Cardiac muscle cell (in vitro differentiated cells and primary cell): Measurements from ENCODE around the gene ZBTB40. TPM values are rescaled to one million over a fixed set of nuclear protein-coding genes. Genes with fewer than 3 reads are reported as not detected.

Source experiments
- DNase-seq, 2 donors: peaks; one replicate each; pipeline versions ENCODE4 v3.0.0 to v3.0.0-alpha.2; 2010 to 2017; ENCODE audit warnings: low read depth in 1 of 2, low spot score in 1 of 2
- H3K27ac ChIP-seq: fragments of 200-600 bp; sonication (generic); 2 replicates; pipeline ENCODE4 v1.5.1; 2016
- H3K27me3 ChIP-seq: fragments of 200-600 bp; sonication (generic); 2 replicates; pipeline ENCODE4 v1.6.0; 2016; ENCODE audit warnings: control low read depth
- H3K36me3 ChIP-seq: fragments of 200-600 bp; sonication (generic); 2 replicates; pipeline ENCODE4 v1.5.1; 2016; ENCODE audit warnings: control low read depth
- H3K4me1 ChIP-seq: fragments of 200-600 bp; sonication (generic); 2 replicates; pipeline ENCODE4 v1.8.1; 2017; ENCODE audit warnings: low read depth, mild to moderate bottlenecking, mixed run types
- H3K4me3 ChIP-seq: fragments of 200-600 bp; sonication (generic); 2 replicates; pipeline ENCODE4 v1.5.1; 2016; ENCODE audit warnings: mild to moderate bottlenecking
- H3K9me3 ChIP-seq: fragments of 200-600 bp; sonication (generic); 2 replicates; pipeline ENCODE4 v1.5.1; 2017; ENCODE audit warnings: low read depth, mild to moderate bottlenecking, control low read depth
- polyA plus RNA-seq: library from polyadenylated mRNA; unstranded; fragments of >200 nt; fragmentation: Nextera tagmentation; extraction: Ambion mirVana; gene quantifications from 2 replicates; pipeline ENCODE4 v1.2.1, GENCODE V29; 2016
- total RNA-seq: library from RNA; depleted of rRNA; stranded (reverse); fragments of >200 nt; gene quantifications from 2 replicates; pipeline ENCODE4 v1.2.3, GENCODE V29; 2016
- TF ChIP-seq, protein P1 (sequence below): IDR thresholded peaks from 2 replicates; pipeline ENCODE4 v1.5.1; 2012; ENCODE audit warnings: low read depth, mild to moderate bottlenecking, low read length

The ZBTB40 gene
- total and polyA plus RNA-seq, 2 experiments from 2014 or later = 8.3 to 18.1 TPM

DNA sequence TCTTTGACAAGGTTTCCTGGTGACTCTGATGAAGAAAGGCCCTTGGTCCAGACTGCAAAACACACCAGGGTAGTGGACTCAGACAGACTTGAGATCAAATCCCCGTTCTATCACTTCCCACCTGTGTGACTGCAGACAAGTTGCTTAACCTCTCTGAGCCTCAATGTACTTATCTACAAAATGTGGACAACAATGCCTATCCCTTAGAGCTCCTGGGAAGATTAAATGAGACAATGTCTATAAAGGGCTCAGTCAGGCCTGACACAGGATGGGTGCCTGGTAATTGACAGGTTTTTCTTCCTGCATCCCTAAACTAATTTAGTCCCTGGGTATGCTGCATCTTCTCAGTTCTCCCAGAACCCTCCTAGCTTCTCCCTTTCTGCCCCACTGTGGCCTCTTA lies 37.9 kb upstream of the ZBTB40 start:
- no peak overlapping the region for H3K27ac ChIP-seq
- H3K27me3 ChIP-seq = peaks cover 37% of the 10 kb centered on the region
- H3K36me3 ChIP-seq = no peaks in the 10 kb centered on the region
- no peaks in the 10 kb centered on the region for H3K9me3 ChIP-seq
- no peak for DNase-seq
- TF ChIP-seq, protein P1, sequence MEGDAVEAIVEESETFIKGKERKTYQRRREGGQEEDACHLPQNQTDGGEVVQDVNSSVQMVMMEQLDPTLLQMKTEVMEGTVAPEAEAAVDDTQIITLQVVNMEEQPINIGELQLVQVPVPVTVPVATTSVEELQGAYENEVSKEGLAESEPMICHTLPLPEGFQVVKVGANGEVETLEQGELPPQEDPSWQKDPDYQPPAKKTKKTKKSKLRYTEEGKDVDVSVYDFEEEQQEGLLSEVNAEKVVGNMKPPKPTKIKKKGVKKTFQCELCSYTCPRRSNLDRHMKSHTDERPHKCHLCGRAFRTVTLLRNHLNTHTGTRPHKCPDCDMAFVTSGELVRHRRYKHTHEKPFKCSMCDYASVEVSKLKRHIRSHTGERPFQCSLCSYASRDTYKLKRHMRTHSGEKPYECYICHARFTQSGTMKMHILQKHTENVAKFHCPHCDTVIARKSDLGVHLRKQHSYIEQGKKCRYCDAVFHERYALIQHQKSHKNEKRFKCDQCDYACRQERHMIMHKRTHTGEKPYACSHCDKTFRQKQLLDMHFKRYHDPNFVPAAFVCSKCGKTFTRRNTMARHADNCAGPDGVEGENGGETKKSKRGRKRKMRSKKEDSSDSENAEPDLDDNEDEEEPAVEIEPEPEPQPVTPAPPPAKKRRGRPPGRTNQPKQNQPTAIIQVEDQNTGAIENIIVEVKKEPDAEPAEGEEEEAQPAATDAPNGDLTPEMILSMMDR = no peak
- H3K4me1 ChIP-seq = peaks cover 12% of the 10 kb centered on the region
- no peak overlapping the region for H3K4me3 ChIP-seq

DNA sequence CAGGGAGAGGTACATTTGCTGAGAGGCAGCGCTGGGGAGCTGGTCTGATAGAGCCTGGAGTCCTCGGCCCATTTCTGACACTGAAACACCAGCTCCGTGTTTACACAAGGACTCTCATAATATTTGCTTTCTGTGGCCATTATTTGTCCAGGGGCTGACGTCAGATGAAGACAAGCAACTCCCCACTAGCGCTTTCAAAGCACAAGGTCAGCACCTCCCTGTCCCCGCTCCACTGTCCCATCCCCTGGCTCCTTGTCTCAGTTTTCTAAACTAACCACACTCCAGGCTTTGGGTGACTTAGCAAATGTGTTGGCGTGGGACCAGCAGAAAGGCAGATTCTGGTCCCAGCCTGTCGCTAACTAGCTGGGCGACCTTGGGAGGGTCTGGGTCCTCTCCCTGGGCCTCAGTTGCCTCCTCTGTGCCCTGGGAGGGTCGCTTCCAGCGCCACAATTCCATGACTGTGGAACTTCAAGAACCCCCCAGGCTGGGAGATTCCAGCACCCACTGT lies 37.4 kb upstream of the ZBTB40 start:
- TF ChIP-seq, protein P1 = no peak
- no peaks in the 10 kb centered on the region for H3K36me3 ChIP-seq
- no peak overlapping the region for H3K4me3 ChIP-seq
- H3K9me3 ChIP-seq = no peaks in the 10 kb centered on the region
- peaks cover 32% of the 10 kb centered on the region for H3K27me3 ChIP-seq
- H3K4me1 ChIP-seq = peaks cover 16% of the 10 kb centered on the region
- DNase-seq = no peak
- H3K27ac ChIP-seq = no peak overlapping the region

DNA sequence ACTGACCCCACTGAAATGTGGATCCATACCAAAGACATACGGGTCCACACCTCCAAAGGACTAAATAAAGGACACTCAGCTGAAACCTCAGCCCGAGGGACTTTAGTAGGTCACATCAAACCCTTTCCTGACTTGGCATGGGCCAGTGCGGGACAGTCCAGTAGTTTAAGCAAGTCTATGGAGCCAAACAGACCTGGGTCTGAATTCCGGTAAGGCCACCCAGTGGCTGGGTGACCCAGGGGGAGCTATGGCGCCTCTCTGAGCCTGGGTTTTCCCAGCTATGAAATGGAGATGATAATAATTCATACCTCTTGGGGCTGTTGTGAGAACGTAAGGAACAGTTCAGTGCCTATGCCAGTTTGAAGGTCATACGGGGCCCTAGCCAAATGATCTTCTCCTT lies 36.2 kb upstream of the ZBTB40 start:
- Histone ChIP-seq H3K4me3 (no peak overlapping the region), H3K4me1 (peaks cover 23% of the 10 kb centered on the region), H3K27ac (no peak overlapping the region), H3K36me3 (no peaks in the 10 kb centered on the region), H3K27me3 (peaks cover 20% of the 10 kb centered on the region), H3K9me3 (no peaks in the 10 kb centered on the region)
- TF ChIP-seq, protein P1 = no peak
- no peak for DNase-seq

DNA sequence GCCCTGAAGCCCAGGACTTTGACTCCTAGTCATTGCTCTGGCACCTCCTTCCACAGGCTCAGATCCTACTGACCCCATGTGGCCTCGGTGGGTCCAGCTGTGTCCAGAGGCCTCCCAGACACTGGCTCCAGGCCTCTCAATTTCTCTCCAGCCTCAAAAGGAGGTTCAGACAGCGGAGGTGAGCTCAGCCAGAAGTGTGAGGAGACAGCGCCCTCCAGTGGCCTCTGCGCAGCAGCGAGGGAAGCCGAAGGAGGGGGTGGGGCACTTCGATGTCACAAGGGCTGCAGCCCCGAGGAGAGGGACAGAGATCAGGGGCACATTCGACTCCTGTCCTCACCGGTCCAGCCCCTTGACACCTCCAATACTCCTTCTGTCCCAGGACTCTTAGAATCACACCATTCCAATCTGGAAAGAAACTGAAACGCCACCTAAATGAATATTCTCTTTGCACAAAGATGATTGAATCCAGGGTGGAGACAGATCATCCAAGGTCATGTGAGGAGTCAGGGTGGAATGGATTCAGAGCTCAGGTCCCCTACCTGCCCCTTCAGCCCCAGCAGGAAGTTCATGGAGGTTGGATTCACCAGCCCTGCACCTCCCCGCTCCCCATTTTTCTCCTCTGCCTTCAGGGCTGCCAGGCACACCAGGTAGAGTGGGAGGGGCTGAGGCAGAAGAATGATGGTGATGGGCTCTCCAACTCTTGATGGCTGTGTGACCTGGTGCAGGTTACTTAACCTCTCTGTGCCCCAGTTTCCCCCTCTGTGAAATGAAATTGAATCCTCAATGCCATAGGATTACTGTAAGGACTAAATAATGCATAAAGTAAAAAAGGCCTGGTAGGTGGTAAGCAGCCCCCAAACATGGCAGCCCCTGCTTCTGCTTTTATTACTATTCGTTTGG lies 34.8 kb upstream of the ZBTB40 start:
- TF ChIP-seq, protein P1 = peak; percentile 98
- Histone ChIP-seq H3K36me3 (no peaks in the 10 kb centered on the region), H3K4me1 (peaks cover 23% of the 10 kb centered on the region), H3K27me3 (peaks cover 20% of the 10 kb centered on the region), H3K4me3 (no peak overlapping the region), H3K9me3 (no peaks in the 10 kb centered on the region), H3K27ac (no peak overlapping the region)
- DNase-seq = peak; percentile 81 to 88

DNA sequence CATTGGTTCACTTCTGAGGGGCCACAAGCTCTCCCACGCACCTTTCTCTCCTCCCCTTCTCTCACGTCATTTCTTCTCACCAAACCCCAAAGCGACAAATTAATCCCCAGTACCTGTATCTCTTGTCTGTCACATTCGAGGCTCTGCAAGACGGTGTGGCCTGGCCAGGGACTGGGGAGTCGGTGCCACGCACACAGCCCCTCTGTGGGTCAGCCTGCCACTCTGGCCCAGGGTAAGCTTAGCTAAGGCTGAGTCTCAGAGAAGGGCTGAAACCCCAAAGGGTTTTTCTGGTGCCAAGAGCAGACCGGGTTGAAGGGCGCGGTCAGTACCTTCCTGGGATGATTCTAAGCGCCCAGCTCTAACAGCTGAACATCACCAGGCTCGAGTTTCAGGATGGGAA lies 34.2 kb upstream of the ZBTB40 start:
- peaks cover 20% of the 10 kb centered on the region for H3K27me3 ChIP-seq
- no peaks in the 10 kb centered on the region for H3K36me3 ChIP-seq
- TF ChIP-seq, protein P1 = no peak
- H3K4me3 ChIP-seq = no peak overlapping the region
- H3K9me3 ChIP-seq = no peaks in the 10 kb centered on the region
- no peak for DNase-seq
- no peak overlapping the region for H3K27ac ChIP-seq
- H3K4me1 ChIP-seq = peaks cover 23% of the 10 kb centered on the region
